CD4-positive, alpha-beta T cell treated with Interleukin-17A for 4 hours (primary cell): ENCODE measurements around the gene SLC48A1.

Experiments used
- DNase-seq: peaks from one replicate; pipeline ENCODE4 v3.0.0-alpha.2; 2020; ENCODE audit warnings: mixed read lengths

SLC48A1 gene

GRCh38 chr12:47758834-47759690 lies 14.0 kb upstream of the SLC48A1 start, which contains the start of gene RAPGEF3:
RAPGEF3 (minus strand) TSS chr12:47758880; CDS start chr12:47758556, 324 bp downstream.
- peak; percentile 81 for DNase-seq

- DNase-seq = no peak
Observed at GRCh38 chr12:47762850-47763465, 10.1 kb upstream of the SLC48A1 start.

GRCh38 chr12:47763481-47764346 lies 9.3 kb upstream of the SLC48A1 start:
- no peak for DNase-seq

GRCh38 chr12:47766502-47767215 lies 6.4 kb upstream of the SLC48A1 start:
- DNase-seq = no peak

- DNase-seq = peak; percentile 85
Observed at GRCh38 chr12:47767216-47767724, 5.8 kb upstream of the SLC48A1 start.

GRCh38 chr12:47768323-47768811 lies 4.7 kb upstream of the SLC48A1 start:
- DNase-seq = no peak

- no peak for DNase-seq
Observed at GRCh38 chr12:47769234-47770085, 3.6 kb upstream of the SLC48A1 start.

GRCh38 chr12:47770086-47770726 lies 2.8 kb upstream of the SLC48A1 start:
- no peak for DNase-seq

- no peak for DNase-seq
Observed at GRCh38 chr12:47771304-47771703, 1.7 kb upstream of the SLC48A1 start.

GRCh38 chr12:47772094-47772660 lies 861 bp upstream of the SLC48A1 start:
- no peak for DNase-seq

GRCh38 chr12:47772738-47773061 lies 338 bp upstream of the SLC48A1 start:
- no peak for DNase-seq

- no peak for DNase-seq
Observed at GRCh38 chr12:47773858-47774580, 981 bp downstream of the SLC48A1 start.

GRCh38 chr12:47774663-47775062 lies 1.6 kb downstream of the SLC48A1 start:
- DNase-seq = no peak

GRCh38 chr12:47775100-47775911 lies 2.3 kb downstream of the SLC48A1 start:
- no peak for DNase-seq

- no peak for DNase-seq
Observed at GRCh38 chr12:47776471-47777143, 3.6 kb downstream of the SLC48A1 start.

GRCh38 chr12:47777151-47777550 lies 4.1 kb downstream of the SLC48A1 start:
- DNase-seq = no peak

GRCh38 chr12:47777741-47778558 lies 4.9 kb downstream of the SLC48A1 start:
- DNase-seq = no peak
